Activated CD4-positive, alpha-beta memory T cell treated with anti-CD3 and anti-CD28 coated beads for 36 hours (primary cell): ENCODE data around the gene GALNS. TPM values are rescaled to one million over a fixed set of nuclear protein-coding genes. Genes with fewer than 3 reads are reported as not detected.

Experiments used
- CTCF ChIA-PET: fragments of 350-600 bp; sonication (Branson Sonifier 250); formaldehyde crosslinking; loops from one replicate; lab custom pipeline; 2021; ENCODE audit warnings: antibody characterized with exemption, inconsistent platforms; lab: Charles Lee
- POLR2A ChIA-PET: fragments of 350-600 bp; sonication (Branson Sonifier 250); formaldehyde crosslinking; loops from one replicate; lab custom pipeline; 2021; ENCODE audit warnings: antibody characterized with exemption; lab: Charles Lee
- DNase-seq: peaks from one replicate; pipeline ENCODE4 v3.0.0-alpha.2; 2020
- H3K27ac Mint-ChIP-seq: one replicate; pipeline ENCODE4 v1.8.0; 2021; ENCODE audit warnings: mixed read lengths
- H3K27me3 Mint-ChIP-seq: one replicate; pipeline ENCODE4 v1.8.0; 2021; ENCODE audit warnings: mixed read lengths
- H3K36me3 Mint-ChIP-seq: one replicate; pipeline ENCODE4 v1.8.0; 2021; ENCODE audit warnings: mixed read lengths
- H3K4me1 Mint-ChIP-seq: one replicate; pipeline ENCODE4 v1.8.0; 2021; ENCODE audit warnings: low read depth, mixed read lengths
- H3K4me3 Mint-ChIP-seq: one replicate; pipeline ENCODE4 v1.8.0; 2021; ENCODE audit warnings: mild to moderate bottlenecking, mixed read lengths
- H3K9me3 Mint-ChIP-seq: one replicate; pipeline ENCODE4 v1.8.0; 2021; ENCODE audit warnings: mixed read lengths
- intact Hi-C: fragments of 100-400 bp; cut with micrococcal nuclease; formaldehyde crosslinking; loops from one replicate; pipeline ENCODE4 v1.15.1; 2023
- total RNA-seq, 2 experiments: library from RNA; stranded (reverse); gene quantifications; one replicate each; pipeline ENCODE4 v1.2.3, GENCODE V29; 2021

Gene GALNS
- total RNA-seq, 2 experiments from 2014 or later = 22.0 to 24.1 TPM

- intact Hi-C loops = no loop called here
- peak within 1 kb of the TSS; percentile 89 for H3K27ac Mint-ChIP-seq
- H3K27me3 Mint-ChIP-seq = no peaks in the 10 kb centered on the region
- H3K36me3 Mint-ChIP-seq = peaks cover 2% of the 10 kb centered on the region
- peak; percentile 80 for DNase-seq
- H3K4me1 Mint-ChIP-seq = peaks cover 37% of the 10 kb centered on the region
- CTCF ChIA-PET = interaction anchor here (1.0 to 8.2 kb wide), 11 partner anchors 11 to 80 kb away, joined by 3 to 118 read pairs (median 4); no protein-coding TSS in a partner anchor
- H3K9me3 Mint-ChIP-seq = no peaks in the 10 kb centered on the region
- POLR2A ChIA-PET = interaction anchor here (0.6 to 5.9 kb wide), 3 partner anchors 8 to 25 kb away, joined by 3 to 81 read pairs (median 3); partner anchors contain the start of gene APRT
- H3K4me3 Mint-ChIP-seq = peak within 1 kb of the TSS; percentile 80
Observed at GRCh38 chr16:88785106-88785924, 71.4 kb downstream of the GALNS start, which contains the start of gene PIEZO1. Gene PIEZO1, minus strand, starts transcription at chr16:88785220. Its CDS starts 256 bp downstream, at chr16:88784964.

DNA sequence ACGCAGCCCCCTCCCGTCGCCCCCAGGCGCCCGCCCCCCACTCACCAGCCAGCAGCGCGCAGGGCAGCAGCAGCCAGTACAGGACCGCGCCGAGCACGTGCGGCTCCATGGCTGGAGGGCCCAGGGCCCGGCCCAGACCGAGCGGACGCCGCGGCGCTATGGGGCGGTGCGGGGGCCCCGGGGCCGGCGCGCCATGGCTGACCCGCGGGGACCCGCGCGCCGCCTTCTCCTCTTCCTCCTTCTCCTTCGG, 72.0 kb downstream of the GALNS start:
- Mint-ChIP-seq H3K9me3 (no peaks in the 10 kb centered on the region), H3K4me1 (peaks cover 37% of the 10 kb centered on the region), H3K4me3 (no peak overlapping the region), H3K36me3 (peaks cover 2% of the 10 kb centered on the region), H3K27ac (no peak overlapping the region), H3K27me3 (no peaks in the 10 kb centered on the region)
- DNase-seq = no peak
- intact Hi-C loops = loop anchor here (5.0 kb wide), 1 partner anchor 327 kb away; no protein-coding TSS in a partner anchor
- POLR2A ChIA-PET = interaction anchor here (0.7 to 5.9 kb wide), 2 partner anchors 17 to 25 kb away, joined by 3 to 81 read pairs; partner anchors contain the start of gene APRT
- CTCF ChIA-PET = interaction anchor here (0.6 to 8.2 kb wide), 10 partner anchors 12 to 83 kb away, joined by 3 to 118 read pairs (median 4); partner anchors contain the start of gene APRT

GRCh38 chr16:88784074-88784855, 72.5 kb downstream of the GALNS start:
- ChIA-PET POLR2A (interaction anchor here (0.6 to 5.9 kb wide), 4 partner anchors 21 to 313 kb away, joined by 3 to 81 read pairs (median 4); partner anchors contain the start of gene APRT), CTCF (interaction anchor here (0.6 to 8.2 kb wide), 12 partner anchors 9 to 83 kb away, joined by 3 to 118 read pairs (median 4); partner anchors contain the start of gene APRT)
- H3K9me3 Mint-ChIP-seq = no peaks in the 10 kb centered on the region
- H3K4me1 Mint-ChIP-seq = peaks cover 38% of the 10 kb centered on the region
- intact Hi-C loops = loop anchor here (5.0 kb wide), 1 partner anchor 327 kb away; no protein-coding TSS in a partner anchor
- H3K27ac Mint-ChIP-seq = peak overlapping the region; percentile 89
- H3K4me3 Mint-ChIP-seq = peak overlapping the region; percentile 80
- H3K36me3 Mint-ChIP-seq = peaks cover 2% of the 10 kb centered on the region
- peak; percentile 66 for DNase-seq
- H3K27me3 Mint-ChIP-seq = no peaks in the 10 kb centered on the region

DNA sequence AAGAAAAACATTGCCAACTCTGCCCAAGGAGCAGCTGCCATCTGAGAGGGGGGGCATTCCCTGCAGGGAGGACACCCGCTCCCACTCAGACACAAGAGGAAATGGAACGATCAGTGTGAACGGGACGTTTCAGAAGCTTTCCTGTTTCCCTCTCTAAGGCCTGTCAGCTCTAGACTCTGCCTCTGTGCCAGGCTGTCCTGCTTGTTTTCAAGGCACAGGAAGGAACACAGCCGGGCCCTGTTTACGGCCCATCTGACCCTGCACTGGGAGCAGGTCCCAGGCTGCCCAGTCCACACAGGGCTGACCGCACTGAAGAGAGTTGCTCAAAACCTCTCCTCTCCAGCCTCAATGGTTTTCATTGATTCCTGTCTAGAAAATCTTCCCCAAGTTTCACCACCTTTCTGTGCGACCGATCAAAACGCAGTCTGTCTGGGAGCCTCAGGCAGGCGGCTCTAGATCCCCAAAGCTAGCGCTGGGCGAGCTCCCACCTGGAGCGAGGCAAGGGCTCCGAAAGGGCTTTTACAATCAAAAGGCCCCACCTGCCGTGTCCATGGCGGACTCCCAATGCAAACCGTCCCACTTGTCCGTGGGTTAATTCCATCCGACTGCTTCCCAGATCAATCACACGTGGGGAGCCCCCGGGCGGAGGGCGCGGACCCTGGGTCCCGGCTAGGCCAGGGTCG, 73.2 kb downstream of the GALNS start:
- CTCF ChIA-PET = interaction anchor here (0.7 to 8.2 kb wide), 9 partner anchors 10 to 82 kb away, joined by 3 to 118 read pairs (median 6); partner anchors contain the start of gene APRT
- peaks cover 41% of the 10 kb centered on the region for H3K4me1 Mint-ChIP-seq
- POLR2A ChIA-PET = interaction anchor here (0.6 to 5.9 kb wide), 6 partner anchors 22 to 314 kb away, joined by 3 to 81 read pairs (median 5); partner anchors contain the start of genes APRT, GALNS and TRAPPC2L
- H3K4me3 Mint-ChIP-seq = peak overlapping the region; percentile 80
- DNase-seq = peak; percentile 47
- H3K27me3 Mint-ChIP-seq = no peaks in the 10 kb centered on the region
- H3K27ac Mint-ChIP-seq = peak overlapping the region; percentile 94
- H3K9me3 Mint-ChIP-seq = no peaks in the 10 kb centered on the region
- intact Hi-C loops = loop anchor here (2.0 to 5.0 kb wide), 3 partner anchors 27 to 326 kb away; partner anchors contain the start of gene APRT
- H3K36me3 Mint-ChIP-seq = peaks cover 2% of the 10 kb centered on the region

GRCh38 chr16:88782454-88783390, 74.0 kb downstream of the GALNS start:
- Mint-ChIP-seq H3K27me3 (no peaks in the 10 kb centered on the region), H3K4me3 (peak overlapping the region; percentile 80), H3K9me3 (no peaks in the 10 kb centered on the region), H3K27ac (peak overlapping the region; percentile 94), H3K36me3 (peaks cover 2% of the 10 kb centered on the region), H3K4me1 (peaks cover 47% of the 10 kb centered on the region)
- intact Hi-C loops = loop anchor here (1.0 to 5.0 kb wide), 8 partner anchors 8 to 325 kb away; partner anchors contain the start of genes APRT, CTU2 and RNF166
- ChIA-PET CTCF (interaction anchor here (0.6 to 8.2 kb wide), 14 partner anchors 11 to 191 kb away, joined by 3 to 118 read pairs (median 4); partner anchors contain the start of genes APRT, GALNS and TRAPPC2L), POLR2A (interaction anchor here (0.5 to 5.9 kb wide), 14 partner anchors 16 to 443 kb away, joined by 3 to 81 read pairs (median 5); partner anchors contain the start of genes APRT, GALNS and TRAPPC2L)
- DNase-seq = peak; percentile 94

- Mint-ChIP-seq H3K36me3 (peaks cover 2% of the 10 kb centered on the region), H3K4me3 (peak overlapping the region; percentile 80), H3K4me1 (peaks cover 47% of the 10 kb centered on the region), H3K9me3 (no peaks in the 10 kb centered on the region), H3K27me3 (no peaks in the 10 kb centered on the region), H3K27ac (peak overlapping the region; percentile 94)
- CTCF ChIA-PET = interaction anchor here (0.6 to 8.2 kb wide), 14 partner anchors 16 to 185 kb away, joined by 3 to 118 read pairs (median 6); partner anchors contain the start of genes APRT, GALNS and TRAPPC2L
- DNase-seq = peak; percentile 87
- intact Hi-C loops = loop anchor here (1.0 to 5.0 kb wide), 9 partner anchors 9 to 324 kb away; partner anchors contain the start of genes APRT, CTU2, RNF166 and SNAI3
- POLR2A ChIA-PET = interaction anchor here (0.5 to 5.9 kb wide), 20 partner anchors 18 to 444 kb away, joined by 3 to 81 read pairs (median 4); partner anchors contain the start of genes APRT, CDH15, GALNS and TRAPPC2L
Observed at GRCh38 chr16:88781140-88782077, 75.3 kb downstream of the GALNS start.

DNA sequence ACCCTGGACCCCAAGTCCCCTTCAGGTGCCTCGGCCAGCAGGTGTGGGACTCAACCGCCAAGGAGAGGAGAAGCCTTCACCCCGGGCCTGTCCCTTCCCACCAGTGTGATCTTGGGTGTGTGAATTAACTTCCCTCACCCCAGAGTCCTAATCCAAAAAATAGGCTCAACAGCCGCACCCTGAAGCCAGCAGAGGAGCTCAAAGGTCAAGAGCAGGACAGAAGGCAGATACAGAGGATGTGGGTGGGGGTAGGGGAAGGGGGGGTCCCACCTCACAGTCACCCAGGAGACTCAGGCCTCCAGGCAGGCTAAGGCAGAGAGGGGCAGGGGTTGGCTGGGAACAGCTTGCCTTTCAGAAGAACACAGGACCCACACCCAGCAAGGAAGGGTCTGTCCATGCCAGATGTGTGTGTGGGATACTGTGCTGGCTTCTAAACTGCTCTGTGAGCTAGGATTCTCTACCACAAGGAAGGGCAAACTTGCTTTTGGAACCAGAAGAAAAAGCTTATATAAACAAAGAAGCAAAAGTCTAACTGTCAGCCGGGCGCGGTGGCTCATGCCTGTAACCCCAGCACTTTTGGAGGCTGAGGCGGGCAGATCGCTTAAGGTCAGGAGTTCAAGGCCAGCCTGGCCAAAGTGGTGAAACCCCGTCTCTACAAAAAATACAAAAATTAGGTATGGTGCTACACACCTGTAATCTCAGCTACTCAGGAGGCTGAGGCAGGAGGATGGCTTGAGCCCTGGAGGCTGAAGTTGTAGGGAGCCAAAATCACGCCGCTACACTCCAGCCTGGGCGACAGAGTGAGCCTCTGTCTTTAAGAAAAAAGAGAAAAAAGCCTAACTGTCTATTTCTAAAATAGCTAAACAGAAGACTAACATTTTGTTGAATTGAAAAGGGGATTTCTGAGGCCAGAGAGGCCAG, 76.3 kb downstream of the GALNS start:
- Mint-ChIP-seq H3K27me3 (no peaks in the 10 kb centered on the region), H3K27ac (peak overlapping the region; percentile 94), H3K36me3 (peaks cover 2% of the 10 kb centered on the region), H3K9me3 (no peaks in the 10 kb centered on the region), H3K4me3 (peak overlapping the region; percentile 80), H3K4me1 (peaks cover 49% of the 10 kb centered on the region)
- ChIA-PET POLR2A (interaction anchor here (0.6 to 5.9 kb wide), 11 partner anchors 18 to 391 kb away, joined by 3 to 81 read pairs (median 5); partner anchors contain the start of genes APRT and CDH15), CTCF (interaction anchor here (0.6 to 8.2 kb wide), 11 partner anchors 15 to 151 kb away, joined by 3 to 118 read pairs (median 7); partner anchors contain the start of genes APRT, GALNS and TRAPPC2L)
- intact Hi-C loops = loop anchor here (1.0 to 5.0 kb wide), 2 partner anchors 94 to 323 kb away; partner anchors contain the start of gene SNAI3
- no peak for DNase-seq

GRCh38 chr16:88779406-88780141, 77.2 kb downstream of the GALNS start:
- Mint-ChIP-seq H3K4me3 (peak overlapping the region; percentile 80), H3K4me1 (peaks cover 52% of the 10 kb centered on the region), H3K9me3 (no peaks in the 10 kb centered on the region), H3K27ac (peak overlapping the region; percentile 94), H3K27me3 (no peaks in the 10 kb centered on the region), H3K36me3 (peaks cover 2% of the 10 kb centered on the region)
- intact Hi-C loops = loop anchor here (5.0 kb wide), 1 partner anchor 322 kb away; no protein-coding TSS in a partner anchor
- ChIA-PET POLR2A (interaction anchor here (5.9 kb wide), 1 partner anchor 31 kb away, joined by 81 read pairs; the partner anchor contains the start of gene APRT), CTCF (interaction anchor here (1.0 to 8.2 kb wide), 8 partner anchors 14 to 151 kb away, joined by 3 to 118 read pairs (median 10); partner anchors contain the start of genes APRT, GALNS and TRAPPC2L)
- DNase-seq = no peak
